ENCODE results near the gene CATSPER1.

DNA sequence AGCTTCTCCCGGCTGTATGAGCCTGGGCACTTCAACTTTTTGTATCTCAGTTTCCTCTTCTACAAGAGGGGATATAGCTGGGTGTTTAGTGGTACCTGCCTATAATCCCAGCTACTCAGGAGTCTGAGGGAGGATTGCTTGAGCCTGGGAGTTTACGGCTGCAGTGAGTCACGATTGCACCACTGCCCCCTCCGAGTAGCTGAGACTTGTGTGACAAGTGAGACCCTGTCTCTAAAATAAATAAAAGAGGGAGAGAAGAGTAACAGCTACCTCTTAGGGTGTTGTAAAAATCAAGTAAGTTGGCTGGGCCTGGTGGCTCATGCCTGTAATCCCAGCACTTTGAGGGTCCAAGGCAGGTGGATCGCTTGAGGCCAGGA is 10.0 kb upstream of the CATSPER1 start:
- no peak for TF ChIP-seq CTCF (IDR thresholded peaks at IDR 0.05; ENCODE audit: low read length)
- no peak for TF ChIP-seq EZH2 (optimal IDR thresholded peaks at IDR 0.05; ENCODE audit: low read depth, low read length)
- TF ChIP-seq EZH2phosphoT487 (IDR thresholded peaks at IDR 0.05; ENCODE audit: low read length), result no peak
